K562 (cell line): ENCODE results near the gene CSF1R. TPM values are rescaled to one million over a fixed set of nuclear protein-coding genes. Genes with fewer than 3 reads are reported as not detected.
A peak's percentile ranks its signal among the peaks of the same experiment; 100 is the strongest.

Source experiments
- ATAC-seq: fragments of 200-7000 bp; cut with Tn5 transposase; 3 replicates; pipeline ENCODE4 v1.9.1; 2020; ENCODE audit warnings: moderate library complexity
- BruUV-seq: library from RNA; stranded (reverse); fragments of 400-500 nt; replicated peaks from 2 replicates; lab custom pipeline; 2021; lab: Mats Ljungman, UMichigan
- CTCF ChIA-PET: fragments of 300-600 bp; formaldehyde crosslinking; extraction: SDS; loops from one replicate; lab custom pipeline; 2021; ENCODE audit warnings: low intra/inter-chr PET ratio; lab: Yijun Ruan, JAX
- POLR2A ChIA-PET: fragments of 300-600, 350-650 bp; sonication (Branson Sonifier 250); formaldehyde crosslinking; extraction: SDS; loops from one replicate; lab custom pipeline; 2021; ENCODE audit warnings: antibody characterized with exemption, inconsistent platforms; lab: Yijun Ruan, JAX
- DNase-seq, 4 experiments: peaks; one replicate each; pipeline versions ENCODE4 v3.0.0 to v3.0.0-alpha.2; 2011 to 2018; ENCODE audit warnings: low spot score in 3 of 4, mixed read lengths in 3 of 4; ENCODE audit errors: extremely low read depth in 1 of 4
- FAIRE-seq: peaks from 2 replicates; lab custom pipeline; 2011; peaks lifted over from hg19 to GRCh38; lab: Jason Lieb, UNC
- H2AFZ ChIP-seq: 2 replicates; pipeline ENCODE4 v1.6.0; 2011; ENCODE audit warnings: low read depth, low read length, control low read depth, inconsistent platforms
- H3K27ac ChIP-seq: fragments of 200-600 bp; 3 replicates; pipeline ENCODE4 v1.8.0; 2011; ENCODE audit warnings: low read depth, mild to moderate bottlenecking, control low read depth, inconsistent platforms, low read length, moderate library complexity, mixed read lengths; ENCODE audit errors: extremely low read depth
- H3K27me3 ChIP-seq, 2 experiments: fragments of 300-600 bp in 1 of 2; 2 replicates in 1 of 2; 3 replicates in 1 of 2; pipeline versions ENCODE4 v1.6.0 to v1.8.0; 2011; ENCODE audit warnings: inconsistent platforms in 2 of 2, low read length in 2 of 2, mild to moderate bottlenecking in 1 of 2, mixed read lengths in 1 of 2, moderate library complexity in 1 of 2; ENCODE audit not compliant: control insufficient read depth in 2 of 2, insufficient read depth in 2 of 2
- H3K36me3 ChIP-seq: fragments of 300-600 bp; 3 replicates; pipeline ENCODE4 v1.8.0; 2011; ENCODE audit warnings: mild to moderate bottlenecking, low read length, inconsistent platforms; ENCODE audit not compliant: control insufficient read depth, insufficient read depth
- H3K4me1 ChIP-seq, 2 experiments: fragments of 200-600 bp in 1 of 2; replicated peaks in 1 of 2; 2 replicates in 1 of 2; 3 replicates in 1 of 2; pipeline versions ENCODE4 v1.5.1 to v1.8.0; 2011; ENCODE audit warnings: inconsistent platforms in 2 of 2, low read length in 2 of 2, mild to moderate bottlenecking in 1 of 2, mixed read lengths in 1 of 2, moderate library complexity in 1 of 2; ENCODE audit not compliant: control insufficient read depth in 2 of 2, insufficient read depth in 2 of 2
- H3K4me2 ChIP-seq: 2 replicates; pipeline ENCODE4 v1.6.1; 2011; ENCODE audit warnings: low read length, control low read depth, inconsistent platforms, mixed read lengths; ENCODE audit not compliant: insufficient read depth
- H3K4me3 ChIP-seq: fragments of 200-600 bp; sonication (generic), shearing (Covaris generic); 2 replicates; pipeline ENCODE4 v1.5.1; 2016; ENCODE audit warnings: control low read depth, inconsistent platforms
- H3K79me2 ChIP-seq: fragments of 200-600 bp; 3 replicates; pipeline ENCODE4 v1.8.0; 2011; ENCODE audit warnings: low read length, inconsistent platforms; ENCODE audit not compliant: control insufficient read depth, insufficient read depth
- H3K9ac ChIP-seq, 2 experiments: 2 replicates each; pipeline versions ENCODE4 v1.6.0 to v1.6.1; 2011; ENCODE audit warnings: low read depth in 2 of 2, low read length in 2 of 2, control low read depth in 1 of 2, inconsistent platforms in 1 of 2, mild to moderate bottlenecking in 1 of 2, mixed read lengths in 1 of 2; ENCODE audit not compliant: insufficient read depth in 1 of 2
- H3K9me1 ChIP-seq: one replicate; pipeline ENCODE4 v1.6.0; 2011; ENCODE audit warnings: inconsistent platforms, mild to moderate bottlenecking, low read length, moderate library complexity; ENCODE audit not compliant: control insufficient read depth, insufficient read depth
- H3K9me3 ChIP-seq: replicated peaks from 2 replicates; pipeline ENCODE4 v1.5.1; 2011; ENCODE audit warnings: low read depth, low read length, inconsistent platforms; ENCODE audit not compliant: control insufficient read depth, insufficient read depth
- H4K20me1 ChIP-seq: replicated peaks from 2 replicates; pipeline ENCODE4 v1.6.1; 2011; ENCODE audit warnings: low read length, inconsistent platforms, mixed read lengths; ENCODE audit not compliant: control insufficient read depth, insufficient read depth
- FOSL1 ChIP-seq: fragments of 200-800 bp; sonication (Bioruptor generic); conservative IDR thresholded peaks from 2 replicates; pipeline ENCODE4 v1.6.1; 2016; ENCODE audit warnings: missing genetic modification characterization, missing compliant biosample characterization
- FOXK2 ChIP-seq, 2 experiments: fragments of 450-650 bp; IDR thresholded peaks in 1 of 2; conservative IDR thresholded peaks in 1 of 2; 2 replicates each; pipeline ENCODE4 v1.6.1; 2016; ENCODE audit warnings: low read depth in 2 of 2, mild to moderate bottlenecking in 1 of 2
- KDM5B ChIP-seq: fragments of 200-600 bp; sonication (generic); IDR thresholded peaks from 2 replicates; pipeline ENCODE4 v1.6.1; 2012; ENCODE audit warnings: low read depth, mild to moderate bottlenecking, moderate library complexity, low read length, control low read depth, inconsistent platforms; ENCODE audit not compliant: insufficient replicate concordance
- MEIS2 ChIP-seq: fragments of 450-650 bp; IDR thresholded peaks from 2 replicates; pipeline ENCODE4 v1.6.1; 2014; ENCODE audit warnings: mild to moderate bottlenecking; ENCODE audit not compliant: partially characterized antibody
- SMAD1 ChIP-seq: fragments of 150-350 bp; IDR thresholded peaks from 2 replicates; pipeline ENCODE4 v1.6.1; 2014; ENCODE audit warnings: low read length, low read depth; ENCODE audit not compliant: partially characterized antibody
- TARDBP ChIP-seq: fragments of 450-650 bp; IDR thresholded peaks from 2 replicates; pipeline ENCODE4 v1.6.1; 2016
- TCF3 ChIP-seq: sonication (generic); formaldehyde crosslinking; IDR thresholded peaks from 2 replicates; pipeline ENCODE4 v1.4.0; 2020; ENCODE audit warnings: mild to moderate bottlenecking, missing genetic modification reagents
- TCFL5 ChIP-seq: fragments of 250-450 bp; sonication (Bioruptor Pico); conservative IDR thresholded peaks from 2 replicates; pipeline ENCODE4 v1.6.1; 2021; ENCODE audit warnings: mild to moderate bottlenecking, moderate library complexity, matching md5 sums
- ZBTB8A ChIP-seq: fragments of 450-650 bp; IDR thresholded peaks from 2 replicates; pipeline ENCODE4 v1.6.1; 2018; ENCODE audit warnings: mild to moderate bottlenecking, moderate library complexity; ENCODE audit not compliant: partially characterized antibody
- ZNF239 ChIP-seq: fragments of 250-450 bp; sonication (Bioruptor Pico); IDR thresholded peaks from 2 replicates; pipeline ENCODE4 v1.4.0; 2020; ENCODE audit warnings: mild to moderate bottlenecking
- ZNF282 ChIP-seq: sonication (generic); formaldehyde crosslinking; IDR thresholded peaks from 2 replicates; pipeline ENCODE4 v1.8.1; 2023; ENCODE audit warnings: missing genetic modification reagents
- WGBS: fragments of 100-300 bp; shearing (Covaris generic); methylation state at CpG from one replicate; pipeline ENCODE4 v1.1.6; 2016; ENCODE audit warnings: low coverage, mixed read lengths; ENCODE audit not compliant: insufficient coverage; ENCODE audit errors: missing lambda C conversion rate; 5-methylcytosine and 5-hydroxymethylcytosine counted together
- in situ Hi-C: fragments of 300-500 bp; cut with MboI; formaldehyde crosslinking; loops from 4 replicates; pipeline ENCODE4 v1.15.0; 2018; ENCODE audit warnings: inconsistent platforms, mixed read lengths
- intact Hi-C: fragments of 100-400 bp; cut with micrococcal nuclease; formaldehyde crosslinking; loops from 2 replicates; pipeline ENCODE4 v1.14.2; 2022
- polyA plus RNA-seq, 8 experiments: library from polyadenylated mRNA; depleted of rRNA in 4 of 8; stranded (reverse) in 5 of 8; unstranded in 3 of 8; fragments of >200 nt; fragmentation: Nextera tagmentation in 2 of 8; fragmentation: Illumina TruSeq in 1 of 8; extraction: Ambion mirVana in 2 of 8; extraction: Trizol in 1 of 8; gene quantifications; 2 replicates each; pipeline versions ENCODE4 v1.2.1 to v1.2.3, GENCODE V29; 2011 to 2014; ENCODE audit warnings: inconsistent platforms in 1 of 8, missing spikeins in 1 of 8
- total RNA-seq, 7 experiments: library from RNA; depleted of rRNA in 6 of 7; stranded (reverse); fragments of >200 nt in 6 of 7; fragmentation: Illumina TruSeq in 2 of 7; extraction: Trizol in 2 of 7; gene quantifications; 2 replicates each; pipeline versions ENCODE4 v1.2.1 to v1.2.3, GENCODE V29; 2011 to 2021; ENCODE audit warnings: low replicate concordance in 1 of 7
- TF ChIP-seq, protein P1 (sequence below): fragments of 250-450 bp; sonication (Bioruptor Pico); IDR thresholded peaks from 2 replicates; pipeline ENCODE4 v1.4.0; 2020
- TF ChIP-seq, protein P2 (sequence below), 2 experiments: fragments of 250-450 bp in 1 of 2; fragments of 450-650 bp in 1 of 2; sonication (Bioruptor Pico) in 1 of 2; IDR thresholded peaks; 2 replicates each; pipeline versions ENCODE4 v1.6.1 to v1.8.0; 2016 to 2021; ENCODE audit warnings: mild to moderate bottlenecking in 2 of 2, moderate library complexity in 2 of 2, missing compliant biosample characterization in 1 of 2, missing genetic modification characterization in 1 of 2

Gene CSF1R
- total and polyA plus RNA-seq, 9 of the 15 experiments (the other 6 are each of a cell fraction or from before 2014, with no cell fraction given), result 0.03 to 0.64 (median 0.20) TPM; not detected in 6

DNA sequence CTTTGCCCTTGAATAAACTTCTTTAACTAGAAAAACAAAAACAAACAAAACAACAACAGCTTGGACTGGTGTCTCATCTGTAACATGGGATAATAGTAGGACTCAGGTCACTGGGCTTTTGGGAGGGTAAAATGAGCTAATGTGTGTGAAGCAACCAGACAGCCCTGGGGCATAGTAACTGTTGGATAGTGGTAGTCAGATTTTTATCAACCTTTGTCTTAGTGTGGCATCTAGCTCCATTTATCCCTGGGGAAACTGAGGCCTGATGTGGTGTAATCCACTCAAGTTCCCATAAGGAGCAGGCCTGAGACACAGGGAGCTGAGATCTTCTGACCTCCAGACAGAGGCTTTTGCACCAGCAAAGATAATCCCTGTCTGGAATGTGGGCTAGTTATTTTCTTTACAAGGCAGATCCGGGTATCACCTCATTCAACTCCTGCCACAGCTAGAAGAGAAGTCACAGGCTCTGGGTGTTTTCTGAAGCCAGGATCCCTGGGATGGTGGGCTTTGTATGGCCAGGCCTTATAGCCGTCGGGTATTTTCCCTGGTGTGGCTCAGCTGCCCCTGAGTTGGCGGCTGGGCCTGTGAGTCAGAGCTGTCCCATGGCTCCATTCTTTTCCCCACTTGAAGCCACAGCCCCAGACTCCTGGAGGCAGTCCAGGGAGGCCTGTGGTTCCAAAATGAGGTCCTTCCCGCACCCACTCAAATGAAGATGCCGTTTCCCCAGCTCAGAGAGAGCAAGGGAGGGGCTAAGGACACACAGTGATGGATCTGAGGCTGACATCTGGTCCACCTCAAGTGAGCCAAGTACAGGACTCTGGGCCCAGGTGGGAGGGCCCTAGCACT is 26.1 kb upstream of the CSF1R start:
- intact Hi-C loops, result loop anchor here (10.0 kb wide), 1 partner anchor 88 kb away; no protein-coding TSS in a partner anchor
- Histone ChIP-seq H3K36me3 (no peaks in the 10 kb centered on the region), H3K9ac (no peak overlapping the region; a peak in 2 of 4 replicates), H3K9me1 (no peaks in the 10 kb centered on the region), H3K27me3 (no peaks in the 10 kb centered on the region), H3K9me3 (no peaks in the 10 kb centered on the region), H2AFZ (0 out of 2 replicates have a peak overlapping the region, but pooled peaks have one; percentile 3), H3K4me3 (no peak overlapping the region), H3K4me2 (no peak overlapping the region), H3K79me2 (no peaks in the 10 kb centered on the region), H4K20me1 (0 out of 2 replicates have a peak, but pooled peaks cover 3% of the 10 kb centered on the region), H3K27ac (no peak overlapping the region), H3K4me1 (peaks cover 21 to 41% of the 10 kb centered on the region in 2 experiments; a peak in 4 of 5 replicates)
- no peak for FAIRE-seq
- no peak for ATAC-seq
- WGBS, result 50% methylated on average over 6 of the region's 6 CpGs
- in situ Hi-C loops, result no loop called here
- BruUV-seq, result no TSS peak
- CTCF ChIA-PET, result no interaction called here
- POLR2A ChIA-PET, result interaction anchor here (1.7 kb wide), 1 partner anchor 9 kb away, joined by 5 read pairs; no protein-coding TSS in a partner anchor
- peak in 1 of 4 experiments; percentile 7 for DNase-seq
- TF ChIP-seq, protein P1, sequence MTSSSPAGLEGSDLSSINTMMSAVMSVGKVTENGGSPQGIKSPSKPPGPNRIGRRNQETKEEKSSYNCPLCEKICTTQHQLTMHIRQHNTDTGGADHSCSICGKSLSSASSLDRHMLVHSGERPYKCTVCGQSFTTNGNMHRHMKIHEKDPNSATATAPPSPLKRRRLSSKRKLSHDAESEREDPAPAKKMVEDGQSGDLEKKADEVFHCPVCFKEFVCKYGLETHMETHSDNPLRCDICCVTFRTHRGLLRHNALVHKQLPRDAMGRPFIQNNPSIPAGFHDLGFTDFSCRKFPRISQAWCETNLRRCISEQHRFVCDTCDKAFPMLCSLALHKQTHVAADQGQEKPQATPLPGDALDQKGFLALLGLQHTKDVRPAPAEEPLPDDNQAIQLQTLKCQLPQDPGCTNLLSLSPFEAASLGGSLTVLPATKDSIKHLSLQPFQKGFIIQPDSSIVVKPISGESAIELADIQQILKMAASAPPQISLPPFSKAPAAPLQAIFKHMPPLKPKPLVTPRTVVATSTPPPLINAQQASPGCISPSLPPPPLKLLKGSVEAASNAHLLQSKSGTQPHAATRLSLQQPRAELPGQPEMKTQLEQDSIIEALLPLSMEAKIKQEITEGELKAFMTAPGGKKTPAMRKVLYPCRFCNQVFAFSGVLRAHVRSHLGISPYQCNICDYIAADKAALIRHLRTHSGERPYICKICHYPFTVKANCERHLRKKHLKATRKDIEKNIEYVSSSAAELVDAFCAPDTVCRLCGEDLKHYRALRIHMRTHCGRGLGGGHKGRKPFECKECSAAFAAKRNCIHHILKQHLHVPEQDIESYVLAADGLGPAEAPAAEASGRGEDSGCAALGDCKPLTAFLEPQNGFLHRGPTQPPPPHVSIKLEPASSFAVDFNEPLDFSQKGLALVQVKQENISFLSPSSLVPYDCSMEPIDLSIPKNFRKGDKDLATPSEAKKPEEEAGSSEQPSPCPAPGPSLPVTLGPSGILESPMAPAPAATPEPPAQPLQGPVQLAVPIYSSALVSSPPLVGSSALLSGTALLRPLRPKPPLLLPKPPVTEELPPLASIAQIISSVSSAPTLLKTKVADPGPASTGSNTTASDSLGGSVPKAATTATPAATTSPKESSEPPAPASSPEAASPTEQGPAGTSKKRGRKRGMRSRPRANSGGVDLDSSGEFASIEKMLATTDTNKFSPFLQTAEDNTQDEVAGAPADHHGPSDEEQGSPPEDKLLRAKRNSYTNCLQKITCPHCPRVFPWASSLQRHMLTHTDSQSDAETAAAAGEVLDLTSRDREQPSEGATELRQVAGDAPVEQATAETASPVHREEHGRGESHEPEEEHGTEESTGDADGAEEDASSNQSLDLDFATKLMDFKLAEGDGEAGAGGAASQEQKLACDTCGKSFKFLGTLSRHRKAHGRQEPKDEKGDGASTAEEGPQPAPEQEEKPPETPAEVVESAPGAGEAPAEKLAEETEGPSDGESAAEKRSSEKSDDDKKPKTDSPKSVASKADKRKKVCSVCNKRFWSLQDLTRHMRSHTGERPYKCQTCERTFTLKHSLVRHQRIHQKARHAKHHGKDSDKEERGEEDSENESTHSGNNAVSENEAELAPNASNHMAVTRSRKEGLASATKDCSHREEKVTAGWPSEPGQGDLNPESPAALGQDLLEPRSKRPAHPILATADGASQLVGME (CRISPR knock-in tag), result no peak
- TF ChIP-seq FOSL1 (tag), result no peak
- no peak for TF ChIP-seq FOXK2 (conservative IDR thresholded peaks at IDR 0.05 in 1 of 2, IDR thresholded peaks at IDR 0.05 in 1 of 2; ENCODE audit: low read depth in 2 of 2)
- TF ChIP-seq MEIS2, result no peak
- no peak for TF ChIP-seq KDM5B
- TF ChIP-seq, protein P2, sequence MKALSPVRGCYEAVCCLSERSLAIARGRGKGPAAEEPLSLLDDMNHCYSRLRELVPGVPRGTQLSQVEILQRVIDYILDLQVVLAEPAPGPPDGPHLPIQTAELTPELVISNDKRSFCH (CRISPR knock-in tag; IDR thresholded peaks at IDR 0.05), result no peak
- TF ChIP-seq, protein P2 (tag; IDR thresholded peaks at IDR 0.05), result no peak
- TF ChIP-seq ZNF239, result no peak
- TF ChIP-seq SMAD1, result no peak
- TF ChIP-seq TARDBP, result no peak
- TF ChIP-seq TCF3, result no peak
- no peak for TF ChIP-seq TCFL5 (CRISPR knock-in tag)
- no peak for TF ChIP-seq ZNF282
- TF ChIP-seq ZBTB8A, result no peak
